Natural killer cell (primary cell): ENCODE measurements around the gene IL19. TPM values are rescaled to one million over a fixed set of nuclear protein-coding genes. Genes with fewer than 3 reads are reported as not detected.

ENCODE experiments used
- ATAC-seq, 3 donors: fragments of 150-1000 bp in 2 of 3; fragments of 200-7000 bp in 1 of 3; cut with Tn5 transposase; 1 replicate in 1 of 3; 2 replicates in 2 of 3; pipeline ENCODE4 v1.10.0; 2021; ENCODE audit warnings: mild to moderate bottlenecking in 2 of 3, moderate library complexity in 2 of 3
- DNase-seq, 2 donors: peaks; one replicate each; pipeline versions ENCODE4 v3.0.0 to v3.0.0-alpha.2; 2013 to 2021; ENCODE audit warnings: mixed read lengths in 1 of 2
- H3K27ac ChIP-seq: one replicate; pipeline ENCODE4 v1.5.1; 2013; ENCODE audit warnings: mild to moderate bottlenecking, low read length
- H3K27me3 ChIP-seq: one replicate; pipeline ENCODE4 v1.6.1; 2013; ENCODE audit warnings: low read length; ENCODE audit not compliant: control insufficient read depth, insufficient read depth
- H3K36me3 ChIP-seq: one replicate; pipeline ENCODE4 v1.6.1; 2013; ENCODE audit warnings: low read length; ENCODE audit not compliant: control insufficient read depth, insufficient read depth
- H3K4me1 ChIP-seq: one replicate; pipeline ENCODE4 v1.6.1; 2013; ENCODE audit warnings: low read length; ENCODE audit not compliant: control insufficient read depth, insufficient read depth
- H3K4me3 ChIP-seq: one replicate; pipeline ENCODE4 v1.5.1; 2013; ENCODE audit warnings: low read length
- H3K9me3 ChIP-seq: one replicate; pipeline ENCODE4 v1.6.1; 2013; ENCODE audit warnings: low read length; ENCODE audit not compliant: control insufficient read depth, insufficient read depth
- H3K27ac Mint-ChIP-seq, 2 donors: one replicate each; pipeline ENCODE4 v1.8.0; 2022; ENCODE audit warnings: mild to moderate bottlenecking in 2 of 2, mixed read lengths in 2 of 2, moderate library complexity in 1 of 2
- H3K27me3 Mint-ChIP-seq, 2 donors: one replicate each; pipeline ENCODE4 v1.8.0; 2022; ENCODE audit warnings: low read depth in 2 of 2, mixed read lengths in 2 of 2
- H3K36me3 Mint-ChIP-seq: one replicate; pipeline ENCODE4 v1.8.0; 2022; ENCODE audit warnings: mixed read lengths
- H3K4me1 Mint-ChIP-seq, 2 donors: one replicate each; pipeline ENCODE4 v1.8.0; 2022; ENCODE audit warnings: mixed read lengths in 2 of 2
- H3K4me3 Mint-ChIP-seq: one replicate; pipeline ENCODE4 v1.8.0; 2022; ENCODE audit warnings: mild to moderate bottlenecking, moderate library complexity, mixed read lengths
- H3K9me3 Mint-ChIP-seq, 2 donors: one replicate each; pipeline ENCODE4 v1.8.0; 2022; ENCODE audit warnings: mixed read lengths in 2 of 2
- CTCF ChIP-seq: fragments of 200-600 bp; IDR thresholded peaks from one replicate; pipeline ENCODE4 v1.8.0; 2022; ENCODE audit warnings: antibody characterized with exemption
- WGBS: methylation state at CpG from one replicate; pipeline ENCODE4 v1.1.7; 2013; ENCODE audit warnings: missing lambda C conversion rate; ENCODE audit not compliant: insufficient coverage; 5-methylcytosine and 5-hydroxymethylcytosine counted together
- intact Hi-C: fragments of 100-400 bp; cut with micrococcal nuclease; formaldehyde crosslinking; loops from one replicate; pipeline ENCODE4 v1.14.2; 2022
- total RNA-seq, 4 donors: library from RNA; stranded (reverse); fragments of 120-200 nt in 1 of 4; gene quantifications; one replicate each; pipeline versions ENCODE4 v1.2.3 to v1.2.4, GENCODE V29; 2013 to 2022

Gene IL19
- total RNA-seq, 3 donors from 2014 or later (not counting 1 experiment from before 2014, with no cell fraction given) = not detected

DNA sequence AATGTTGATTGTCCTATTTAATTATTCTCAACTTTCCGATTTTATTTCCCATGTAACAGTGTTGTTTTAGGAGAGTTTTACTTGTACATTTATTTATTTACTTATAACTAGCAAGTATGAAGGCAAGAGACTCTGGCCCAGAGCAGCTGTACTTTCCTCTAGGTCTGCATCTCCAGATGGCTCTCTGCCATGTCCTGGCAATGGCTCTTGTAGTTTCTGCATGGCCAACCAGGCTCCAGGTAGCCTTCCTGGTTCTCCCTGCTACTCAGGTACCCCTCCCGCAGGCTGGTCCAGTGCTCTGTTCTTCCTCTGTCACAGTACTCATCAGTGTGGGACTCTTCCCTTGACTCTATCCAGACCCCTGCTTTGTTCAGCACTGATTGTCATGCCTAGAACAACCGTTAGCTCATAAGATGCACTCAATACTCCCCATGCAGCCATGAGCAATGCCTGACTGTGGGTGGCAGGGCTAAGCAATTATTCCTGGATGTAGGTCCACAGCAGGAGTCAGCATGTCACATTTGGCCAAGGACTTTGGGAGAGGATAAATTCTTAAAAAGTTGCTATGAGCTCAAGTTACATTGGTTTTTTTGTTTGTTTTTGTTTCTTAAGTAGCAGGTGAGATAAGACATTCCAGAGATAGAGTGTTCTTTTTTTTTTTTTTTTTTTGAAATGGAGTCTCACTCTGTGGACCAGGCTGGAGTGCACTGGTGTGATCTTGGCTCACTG, 84.0 kb downstream of the IL19 start:
- ATAC-seq = no peak
- no peak for TF ChIP-seq CTCF
- Histone ChIP-seq H3K4me1 (peaks cover 6% of the 10 kb centered on the region), H3K4me3 (no peak overlapping the region), H3K27ac (no peak overlapping the region), H3K27me3 (peaks cover 3% of the 10 kb centered on the region), H3K36me3 (no peaks in the 10 kb centered on the region), H3K9me3 (no peaks in the 10 kb centered on the region)
- Mint-ChIP-seq H3K9me3 (no peaks in the 10 kb centered on the region), H3K27me3 (peaks cover 17 to 44% of the 10 kb centered on the region in 2 donors), H3K4me3 (no peak overlapping the region), H3K36me3 (no peaks in the 10 kb centered on the region), H3K4me1 (no peaks in the 10 kb centered on the region), H3K27ac (no peak overlapping the region)
- intact Hi-C loops = no loop called here
- 100% methylated on average over 2 of the region's 3 CpGs for WGBS
- DNase-seq = no peak

GRCh38 chr1:206855859-206856258, 85.3 kb downstream of the IL19 start:
- Mint-ChIP-seq H3K36me3 (no peaks in the 10 kb centered on the region), H3K27me3 (peaks cover 19 to 41% of the 10 kb centered on the region in 2 donors), H3K9me3 (no peaks in the 10 kb centered on the region), H3K4me1 (no peaks in the 10 kb centered on the region), H3K27ac (no peak overlapping the region), H3K4me3 (no peak overlapping the region)
- Histone ChIP-seq H3K9me3 (no peaks in the 10 kb centered on the region), H3K27ac (no peak overlapping the region), H3K36me3 (no peaks in the 10 kb centered on the region), H3K4me3 (no peak overlapping the region), H3K4me1 (peaks cover 6% of the 10 kb centered on the region), H3K27me3 (no peaks in the 10 kb centered on the region)
- no peak for DNase-seq
- ATAC-seq = no peak
- TF ChIP-seq CTCF = no peak
- 98% methylated on average over 2 of the region's 2 CpGs for WGBS
- intact Hi-C loops = no loop called here

- no peak overlapping the region for H3K27ac ChIP-seq
- H3K36me3 ChIP-seq = no peaks in the 10 kb centered on the region
- Mint-ChIP-seq H3K27me3 (peaks cover 24 to 39% of the 10 kb centered on the region in 2 donors), H3K9me3 (no peaks in the 10 kb centered on the region), H3K36me3 (no peaks in the 10 kb centered on the region), H3K27ac (no peak overlapping the region), H3K4me1 (no peaks in the 10 kb centered on the region), H3K4me3 (no peak overlapping the region)
- peak; percentile 34 for TF ChIP-seq CTCF
- WGBS = 87% methylated on average over 5 of the region's 5 CpGs
- no peaks in the 10 kb centered on the region for H3K27me3 ChIP-seq
- peak; percentile 40 to 62 (median 53) for ATAC-seq
- DNase-seq = peak in 1 of 2 donors; percentile 52
- intact Hi-C loops = no loop called here
- H3K4me3 ChIP-seq = no peak overlapping the region
- no peaks in the 10 kb centered on the region for H3K9me3 ChIP-seq
- H3K4me1 ChIP-seq = peaks cover 6% of the 10 kb centered on the region
These were observed 86.3 kb downstream of the IL19 start for GRCh38 chr1:206856674-206857464.
